ENCODE results near the gene TMCO4. TPM values are rescaled to one million over a fixed set of nuclear protein-coding genes. Genes with fewer than 3 reads are reported as not detected.
A peak's percentile ranks its signal among the peaks of the same experiment; 100 is the strongest.

Gene TMCO4
- total RNA-seq, 1 donor from 2014 or later: 18.6 TPM

GRCh38 chr1:19645411-19646251 is 154.1 kb downstream of the TMCO4 start:
- Mint-ChIP-seq H3K4me3 (ENCODE audit: low read depth) (peak overlapping the region; percentile 86), H3K4me1 (ENCODE audit: low read depth) (no peaks in the 10 kb centered on the region), H3K36me3 (ENCODE audit: insufficient read depth) (no peaks in the 10 kb centered on the region), H3K9me3 (ENCODE audit: low read depth) (no peaks in the 10 kb centered on the region), H3K27ac (no peak overlapping the region), H3K27me3 (peaks cover 57% of the 10 kb centered on the region)
- TF ChIP-seq CTCF (IDR thresholded peaks at IDR 0.05; ENCODE audit: unreplicated experiment): no peak
- DNase-seq (ENCODE audit: low spot score, unreplicated experiment): no peak

- no peak for DNase-seq (ENCODE audit: low spot score, unreplicated experiment)
- Mint-ChIP-seq H3K4me3 (ENCODE audit: low read depth) (peak overlapping the region; percentile 86), H3K27ac (peak overlapping the region; percentile 84), H3K9me3 (ENCODE audit: low read depth) (no peaks in the 10 kb centered on the region), H3K27me3 (peaks cover 65% of the 10 kb centered on the region), H3K36me3 (ENCODE audit: insufficient read depth) (no peaks in the 10 kb centered on the region), H3K4me1 (ENCODE audit: low read depth) (no peaks in the 10 kb centered on the region)
- no peak for TF ChIP-seq CTCF (IDR thresholded peaks at IDR 0.05; ENCODE audit: unreplicated experiment)
Measured at GRCh38 chr1:19644681-19645410, 154.9 kb downstream of the TMCO4 start.

GRCh38 chr1:19644395-19644680 is 155.4 kb downstream of the TMCO4 start:
- peaks cover 65% of the 10 kb centered on the region for H3K27me3 Mint-ChIP-seq
- no peaks in the 10 kb centered on the region for H3K4me1 Mint-ChIP-seq (ENCODE audit: low read depth)
- H3K27ac Mint-ChIP-seq: no peak overlapping the region
- DNase-seq (ENCODE audit: low spot score, unreplicated experiment): no peak
- no peak overlapping the region for H3K4me3 Mint-ChIP-seq (ENCODE audit: low read depth)
- no peak for TF ChIP-seq CTCF (IDR thresholded peaks at IDR 0.05; ENCODE audit: unreplicated experiment)
- no peaks in the 10 kb centered on the region for H3K9me3 Mint-ChIP-seq (ENCODE audit: low read depth)
- H3K36me3 Mint-ChIP-seq (ENCODE audit: insufficient read depth): no peaks in the 10 kb centered on the region

- peak within 1 kb of the TSS; percentile 84 for H3K27ac Mint-ChIP-seq
- H3K9me3 Mint-ChIP-seq (ENCODE audit: low read depth): no peaks in the 10 kb centered on the region
- no peaks in the 10 kb centered on the region for H3K4me1 Mint-ChIP-seq (ENCODE audit: low read depth)
- no peak for TF ChIP-seq CTCF (IDR thresholded peaks at IDR 0.05; ENCODE audit: unreplicated experiment)
- no peak for DNase-seq (ENCODE audit: low spot score, unreplicated experiment)
- peaks cover 68% of the 10 kb centered on the region for H3K27me3 Mint-ChIP-seq
- H3K36me3 Mint-ChIP-seq (ENCODE audit: insufficient read depth): no peaks in the 10 kb centered on the region
- peak within 1 kb of the TSS; percentile 86 for H3K4me3 Mint-ChIP-seq (ENCODE audit: low read depth)
Measured at GRCh38 chr1:19643602-19644394, 155.9 kb downstream of the TMCO4 start, which contains the start of gene NBL1. NBL1 (plus strand) TSS chr1:19644311; CDS start chr1:19655031, 10,720 bp downstream.

- H3K27me3 Mint-ChIP-seq: peaks cover 68% of the 10 kb centered on the region
- no peak overlapping the region for H3K27ac Mint-ChIP-seq
- peak overlapping the region; percentile 69 for H3K4me3 Mint-ChIP-seq (ENCODE audit: low read depth)
- no peak for TF ChIP-seq CTCF (IDR thresholded peaks at IDR 0.05; ENCODE audit: unreplicated experiment)
- DNase-seq (ENCODE audit: low spot score, unreplicated experiment): no peak
- no peaks in the 10 kb centered on the region for H3K9me3 Mint-ChIP-seq (ENCODE audit: low read depth)
- no peaks in the 10 kb centered on the region for H3K4me1 Mint-ChIP-seq (ENCODE audit: low read depth)
- no peaks in the 10 kb centered on the region for H3K36me3 Mint-ChIP-seq (ENCODE audit: insufficient read depth)
Measured at GRCh38 chr1:19643121-19643520, 156.6 kb downstream of the TMCO4 start.
